Upper lobe of left lung (tissue), 4 donors: ENCODE measurements around the gene GPR137C.

Experiments
- CTCF ChIP-seq, 6 experiments: fragments of 450-650 bp in 4 of 6; fragments of 200-600 bp in 2 of 6; sonication (generic) in 2 of 6; IDR thresholded peaks; one replicate each; pipeline ENCODE4 v1.5.1; 2016 to 2019; ENCODE audit warnings: antibody characterized with exemption in 6 of 6
- POLR2A ChIP-seq, 4 donors: fragments of 450-650 bp; IDR thresholded peaks; one replicate each; pipeline ENCODE4 v1.5.1; 2016 to 2017; ENCODE audit warnings: antibody characterized with exemption in 4 of 4, mild to moderate bottlenecking in 2 of 4

GRCh38 chr14:52686176-52686575, 133.5 kb downstream of the GPR137C start:
- no peak for TF ChIP-seq CTCF (IDR thresholded peaks at IDR 0.05)
- TF ChIP-seq POLR2A (IDR thresholded peaks at IDR 0.05) = no peak
